Keratinocyte (primary cell): ENCODE results near the gene PTGDR2. TPM values are rescaled to one million over a fixed set of nuclear protein-coding genes. Genes with fewer than 3 reads are reported as not detected.

ENCODE experiments used
- DNase-seq: peaks from one replicate; pipeline ENCODE4 v3.0.0-alpha.2; 2011; ENCODE audit warnings: low read depth, missing footprints, low spot score
- FAIRE-seq: peaks from 2 replicates; lab custom pipeline; 2011; peaks lifted over from hg19 to GRCh38; lab: Jason Lieb, UNC
- H2AFZ ChIP-seq: 2 replicates; pipeline ENCODE4 v1.6.0; 2012; ENCODE audit warnings: low read length, control low read depth, inconsistent platforms; ENCODE audit not compliant: control insufficient read depth
- H3K27ac ChIP-seq: 2 replicates; pipeline ENCODE4 v1.5.1; 2011; ENCODE audit warnings: low read length; ENCODE audit not compliant: control insufficient read depth, insufficient read depth
- H3K27me3 ChIP-seq: 3 replicates; pipeline ENCODE4 v1.6.0; 2011; ENCODE audit warnings: low read length; ENCODE audit not compliant: control insufficient read depth, insufficient read depth; ENCODE audit errors: extremely low read depth
- H3K36me3 ChIP-seq, 2 experiments: 2 replicates in 1 of 2; 3 replicates in 1 of 2; pipeline ENCODE4 v1.5.1; 2011; ENCODE audit warnings: low read length in 2 of 2, mild to moderate bottlenecking in 1 of 2; ENCODE audit not compliant: control insufficient read depth in 2 of 2, insufficient read depth in 2 of 2; ENCODE audit errors: extremely low read depth in 1 of 2
- H3K4me1 ChIP-seq: 3 replicates; pipeline ENCODE4 v1.5.1; 2011; ENCODE audit warnings: low read length; ENCODE audit not compliant: control insufficient read depth, insufficient read depth; ENCODE audit errors: extremely low read depth
- H3K4me2 ChIP-seq: 3 replicates; pipeline ENCODE4 v1.6.0; 2011; ENCODE audit warnings: low read depth, low read length; ENCODE audit not compliant: control insufficient read depth, insufficient read depth; ENCODE audit errors: extremely low read depth
- H3K4me3 ChIP-seq, 3 experiments: fragments of 200-600 bp in 1 of 3; sonication (generic) in 1 of 3; 2 replicates in 2 of 3; 3 replicates in 1 of 3; pipeline ENCODE4 v1.5.1; 2011 to 2016; ENCODE audit warnings: low read length in 3 of 3, mild to moderate bottlenecking in 3 of 3, control low read depth in 2 of 3, inconsistent platforms in 1 of 3, low read depth in 1 of 3, mixed read lengths in 1 of 3, mixed run types in 1 of 3, moderate library complexity in 1 of 3; ENCODE audit not compliant: control insufficient read depth in 2 of 3, insufficient read depth in 2 of 3; ENCODE audit errors: extremely low read depth in 1 of 3
- H3K79me2 ChIP-seq: 2 replicates; pipeline ENCODE4 v1.6.0; 2012; ENCODE audit warnings: low read length; ENCODE audit not compliant: control insufficient read depth, insufficient read depth
- H3K9ac ChIP-seq: 3 replicates; pipeline ENCODE4 v1.6.0; 2011; ENCODE audit warnings: low read length; ENCODE audit not compliant: control insufficient read depth, insufficient read depth; ENCODE audit errors: extremely low read depth
- H3K9me1 ChIP-seq: 3 replicates; pipeline ENCODE4 v1.6.0; 2011; ENCODE audit warnings: low read length; ENCODE audit not compliant: control insufficient read depth, insufficient read depth; ENCODE audit errors: extremely low read depth
- H3K9me3 ChIP-seq: 2 replicates; pipeline ENCODE4 v1.5.1; 2012; ENCODE audit warnings: low read depth, low read length; ENCODE audit not compliant: control insufficient read depth
- H4K20me1 ChIP-seq: 3 replicates; pipeline ENCODE4 v1.6.0; 2011; ENCODE audit warnings: low read length; ENCODE audit not compliant: control insufficient read depth, insufficient read depth; ENCODE audit errors: extremely low read depth
- CTCF ChIP-seq, 3 experiments: IDR thresholded peaks in 1 of 3; conservative IDR thresholded peaks in 1 of 3; optimal IDR thresholded peaks in 1 of 3; 2 replicates in 2 of 3; 3 replicates in 1 of 3; pipeline versions ENCODE3 to v1.5.1; 2011; ENCODE audit warnings: low read length in 3 of 3, mild to moderate bottlenecking in 3 of 3, moderate library complexity in 2 of 3, control low read depth in 1 of 3, inconsistent platforms in 1 of 3; ENCODE audit not compliant: insufficient read depth in 2 of 3; ENCODE audit errors: extremely low read depth in 1 of 3
- EZH2 ChIP-seq: IDR thresholded peaks from one replicate; pipeline ENCODE4 v1.6.1; 2012; ENCODE audit warnings: inconsistent platforms, mild to moderate bottlenecking, low read length, moderate library complexity
- dilution Hi-C: fragments of 300-500 bp; cut with MboI; formaldehyde crosslinking; loops from one replicate; pipeline ENCODE4 v1.7.0; 2020; ENCODE audit warnings: low sequenced_read_pairs; ENCODE audit not compliant: extremely low pct_ligation_motif_present
- polyA plus RNA-seq, 5 experiments: library from polyadenylated mRNA; depleted of rRNA in 3 of 5; stranded (reverse) in 3 of 5; stranded (forward) in 1 of 5; unstranded in 1 of 5; fragments of >200 nt; gene quantifications; 1 replicate in 1 of 5; 2 replicates in 3 of 5; 3 replicates in 1 of 5; pipeline versions ENCODE4 v1.2.1 to v1.2.3, GENCODE V29; 2011 to 2012; ENCODE audit warnings: missing spikeins in 2 of 5, low read depth in 1 of 5, low replicate concordance in 1 of 5

The PTGDR2 gene
- polyA plus RNA-seq, 1 donor (not counting 4 experiments of a cell fraction or from before 2014, with no cell fraction given), result not detected

GRCh38 chr11:60852117-60852981 lies 3.4 kb downstream of the PTGDR2 start:
- Histone ChIP-seq H3K36me3 (peaks cover 23 to 30% of the 10 kb centered on the region in 2 experiments), H3K4me1 (no peaks in the 10 kb centered on the region), H4K20me1 (no peaks in the 10 kb centered on the region), H3K9me3 (no peaks in the 10 kb centered on the region), H2AFZ (no peak overlapping the region), H3K79me2 (no peaks in the 10 kb centered on the region), H3K9me1 (no peaks in the 10 kb centered on the region), H3K9ac (no peak overlapping the region), H3K4me3 (no peak overlapping the region), H3K4me2 (no peak overlapping the region), H3K27ac (no peak overlapping the region), H3K27me3 (no peaks in the 10 kb centered on the region)
- no peak for DNase-seq
- dilution Hi-C loops, result no loop called here
- TF ChIP-seq CTCF (optimal IDR thresholded peaks at IDR 0.05 in 1 of 3, IDR thresholded peaks at IDR 0.05 in 1 of 3, conservative IDR thresholded peaks at IDR 0.05 in 1 of 3; ENCODE audit: extremely low read depth in 1 of 3, insufficient read depth in 2 of 3, low read length in 3 of 3), result no peak
- TF ChIP-seq EZH2, result no peak
- FAIRE-seq, result no peak

GRCh38 chr11:60851327-60852104 lies 4.2 kb downstream of the PTGDR2 start:
- no peaks in the 10 kb centered on the region for H4K20me1 ChIP-seq
- no peaks in the 10 kb centered on the region for H3K4me1 ChIP-seq
- peaks cover 23 to 33% of the 10 kb centered on the region in 2 experiments for H3K36me3 ChIP-seq
- no peak overlapping the region for H3K9ac ChIP-seq
- TF ChIP-seq EZH2, result no peak
- TF ChIP-seq CTCF (optimal IDR thresholded peaks at IDR 0.05 in 1 of 3, IDR thresholded peaks at IDR 0.05 in 1 of 3, conservative IDR thresholded peaks at IDR 0.05 in 1 of 3; ENCODE audit: extremely low read depth in 1 of 3, insufficient read depth in 2 of 3, low read length in 3 of 3), result no peak
- FAIRE-seq (no peak), DNase-seq (no peak)
- no peak overlapping the region for H2AFZ ChIP-seq
- no peaks in the 10 kb centered on the region for H3K27me3 ChIP-seq
- no peaks in the 10 kb centered on the region for H3K79me2 ChIP-seq
- H3K9me1 ChIP-seq, result no peaks in the 10 kb centered on the region
- no peak overlapping the region for H3K27ac ChIP-seq
- H3K4me2 ChIP-seq, result no peak overlapping the region
- dilution Hi-C loops, result no loop called here
- no peak overlapping the region for H3K4me3 ChIP-seq
- H3K9me3 ChIP-seq, result no peaks in the 10 kb centered on the region
